SK-N-SH treated with all-trans-retinoic acid at 6 μM for 48 hours (cell line): ENCODE results near the gene MGMT.

Source experiments
- ATAC-seq: fragments of 200-7000 bp; cut with Tn5 transposase; 3 replicates; pipeline ENCODE4 v1.9.1; 2020; ENCODE audit warnings: mild to moderate bottlenecking, moderate library complexity
- ARNTL ChIP-seq: fragments of 450-650 bp; formaldehyde crosslinking; IDR thresholded peaks from 2 replicates; pipeline ENCODE4 v1.5.0; 2020; ENCODE audit warnings: low read depth, mild to moderate bottlenecking, moderate library complexity, borderline replicate concordance
- BACH2 ChIP-seq: fragments of 250-450 bp; sonication (Bioruptor Pico); IDR thresholded peaks from 2 replicates; pipeline ENCODE4 v1.9.0; 2021; ENCODE audit warnings: mild to moderate bottlenecking, borderline replicate concordance
- CREB5 ChIP-seq: fragments of 250-450 bp; sonication (Bioruptor Pico); IDR thresholded peaks from 2 replicates; pipeline ENCODE4 v1.5.1; 2020; ENCODE audit warnings: low read depth, mild to moderate bottlenecking, moderate library complexity
- CSDC2 ChIP-seq: fragments of 250-450 bp; sonication (Bioruptor Pico); IDR thresholded peaks from 2 replicates; pipeline ENCODE4 v1.5.0; 2020; ENCODE audit warnings: mild to moderate bottlenecking, moderate library complexity
- CSRNP3 ChIP-seq: fragments of 250-450 bp; sonication (Bioruptor Pico); IDR thresholded peaks from 2 replicates; pipeline ENCODE4 v1.5.1; 2021; ENCODE audit warnings: mild to moderate bottlenecking, moderate library complexity
- ESRRG ChIP-seq: fragments of 250-450 bp; sonication (Bioruptor Pico); IDR thresholded peaks from 2 replicates; pipeline ENCODE4 v1.6.1; 2021; ENCODE audit warnings: mild to moderate bottlenecking
- GLIS3 ChIP-seq: fragments of 250-450 bp; sonication (Bioruptor Pico); IDR thresholded peaks from 2 replicates; pipeline ENCODE4 v1.5.0; 2020; ENCODE audit warnings: mild to moderate bottlenecking, moderate library complexity
- ISL1 ChIP-seq: fragments of 250-450 bp; sonication (Bioruptor Pico); IDR thresholded peaks from 2 replicates; pipeline ENCODE4 v2.1.2; 2022; ENCODE audit warnings: mild to moderate bottlenecking, moderate library complexity
- PATZ1 ChIP-seq: fragments of 250-450 bp; sonication (Bioruptor Pico); IDR thresholded peaks from 2 replicates; pipeline ENCODE4 v1.8.0; 2020; ENCODE audit warnings: mild to moderate bottlenecking, moderate library complexity, borderline replicate concordance
- POU6F1 ChIP-seq: fragments of 250-450 bp; sonication (Bioruptor Pico); IDR thresholded peaks from 2 replicates; pipeline ENCODE4 v1.8.0; 2021; ENCODE audit warnings: low read depth, mild to moderate bottlenecking, moderate library complexity, borderline replicate concordance
- RARB ChIP-seq: fragments of 250-450 bp; sonication (Bioruptor Pico); IDR thresholded peaks from 2 replicates; pipeline ENCODE4 v1.8.0; 2021; ENCODE audit warnings: mild to moderate bottlenecking, moderate library complexity
- SNAI2 ChIP-seq: fragments of 250-450 bp; sonication (Bioruptor Pico); IDR thresholded peaks from 2 replicates; pipeline ENCODE4 v1.5.0; 2020; ENCODE audit warnings: mild to moderate bottlenecking, moderate library complexity
- TCF4 ChIP-seq: fragments of 250-450 bp; sonication (Bioruptor Pico); IDR thresholded peaks from 2 replicates; pipeline ENCODE4 v1.8.0; 2021; ENCODE audit warnings: mild to moderate bottlenecking, moderate library complexity, borderline replicate concordance
- TOX ChIP-seq: fragments of 250-450 bp; sonication (Bioruptor Pico); IDR thresholded peaks from 2 replicates; pipeline ENCODE4 v1.8.0; 2021; ENCODE audit warnings: mild to moderate bottlenecking, moderate library complexity, borderline replicate concordance
- TSHZ2 ChIP-seq: fragments of 250-450 bp; sonication (Bioruptor Pico); IDR thresholded peaks from 2 replicates; pipeline ENCODE4 v1.5.0; 2020; ENCODE audit warnings: mild to moderate bottlenecking, moderate library complexity
- ZC3H10 ChIP-seq: fragments of 250-450 bp; sonication (Bioruptor Pico); IDR thresholded peaks from 2 replicates; pipeline ENCODE4 v1.5.1; 2021; ENCODE audit warnings: mild to moderate bottlenecking, moderate library complexity
- ZFP3 ChIP-seq: fragments of 250-450 bp; sonication (Bioruptor Pico); IDR thresholded peaks from 2 replicates; pipeline ENCODE4 v1.5.0; 2020; ENCODE audit warnings: mild to moderate bottlenecking, moderate library complexity
- ZNF70 ChIP-seq: fragments of 450-650 bp; formaldehyde crosslinking; IDR thresholded peaks from 2 replicates; pipeline ENCODE4 v1.5.0; 2020; ENCODE audit warnings: mild to moderate bottlenecking, moderate library complexity
- ZNF8 ChIP-seq: fragments of 450-650 bp; formaldehyde crosslinking; IDR thresholded peaks from 2 replicates; pipeline ENCODE4 v1.5.0; 2020; ENCODE audit warnings: mild to moderate bottlenecking, moderate library complexity

The MGMT gene

GRCh38 chr10:129550076-129550475, 83.0 kb downstream of the MGMT start:
- TF ChIP-seq CSDC2 (CRISPR knock-in tag) (no peak), SNAI2 (no peak), ZFP3 (CRISPR knock-in tag) (no peak), ARNTL (no peak), ZC3H10 (CRISPR knock-in tag) (no peak), CSRNP3 (no peak)
- no peak for ATAC-seq

- no peak for ATAC-seq
- TF ChIP-seq ZNF8 (CRISPR knock-in tag) (no peak), ESRRG (CRISPR knock-in tag) (no peak)
Measured at GRCh38 chr10:129550658-129551057, 83.6 kb downstream of the MGMT start.

GRCh38 chr10:129552119-129552518, 85.1 kb downstream of the MGMT start:
- TF ChIP-seq PATZ1 (CRISPR knock-in tag): no peak
- no peak for TF ChIP-seq ZNF70 (CRISPR knock-in tag)
- no peak for TF ChIP-seq RARB (CRISPR knock-in tag)
- TF ChIP-seq ZC3H10 (CRISPR knock-in tag): no peak
- no peak for TF ChIP-seq TSHZ2 (CRISPR knock-in tag)
- TF ChIP-seq, all 23 proteins: peak for 0
- no peak for ATAC-seq

- ATAC-seq: no peak
- TF ChIP-seq CSDC2 (CRISPR knock-in tag): no peak
Measured at GRCh38 chr10:129553928-129554327, 86.9 kb downstream of the MGMT start.

- ATAC-seq: no peak
- TF ChIP-seq CSRNP3: no peak
- no peak for TF ChIP-seq ESRRG (CRISPR knock-in tag)
- TF ChIP-seq SNAI2: no peak
- TF ChIP-seq CREB5 (CRISPR knock-in tag): no peak
- no peak for TF ChIP-seq ISL1 (CRISPR knock-in tag)
- no peak for TF ChIP-seq RARB (CRISPR knock-in tag)
- no peak for TF ChIP-seq TSHZ2 (CRISPR knock-in tag)
- TF ChIP-seq TOX: no peak
- TF ChIP-seq TCF4 (CRISPR knock-in tag): no peak
- no peak for TF ChIP-seq ZNF8 (CRISPR knock-in tag)
- TF ChIP-seq POU6F1 (CRISPR knock-in tag): no peak
- TF ChIP-seq CSDC2 (CRISPR knock-in tag): no peak
- no peak for TF ChIP-seq ZC3H10 (CRISPR knock-in tag)
- TF ChIP-seq BACH2 (CRISPR knock-in tag): no peak
- TF ChIP-seq ARNTL: no peak
- no peak for TF ChIP-seq GLIS3 (CRISPR knock-in tag)
Measured at GRCh38 chr10:129556316-129556715, 89.3 kb downstream of the MGMT start.
